HG03558 (cell line): ENCODE data around the gene EIF2D.
A peak's percentile ranks its signal among the peaks of the same experiment; 100 is the strongest.
"Not testable (repeated sequence)": the region's sequence is repeated elsewhere in the genome, so short reads cannot be mapped to it uniquely, and the experiment has no call there.

Experiments used
- ATAC-seq: cut with Tn5 transposase; IDR thresholded peaks from one replicate; pipeline ENCODE4 v1.9.1; 2021; ENCODE audit warnings: moderate number of reproducible peaks; ENCODE audit not compliant: unreplicated experiment; ENCODE audit errors: extremely low read depth

EIF2D gene

DNA sequence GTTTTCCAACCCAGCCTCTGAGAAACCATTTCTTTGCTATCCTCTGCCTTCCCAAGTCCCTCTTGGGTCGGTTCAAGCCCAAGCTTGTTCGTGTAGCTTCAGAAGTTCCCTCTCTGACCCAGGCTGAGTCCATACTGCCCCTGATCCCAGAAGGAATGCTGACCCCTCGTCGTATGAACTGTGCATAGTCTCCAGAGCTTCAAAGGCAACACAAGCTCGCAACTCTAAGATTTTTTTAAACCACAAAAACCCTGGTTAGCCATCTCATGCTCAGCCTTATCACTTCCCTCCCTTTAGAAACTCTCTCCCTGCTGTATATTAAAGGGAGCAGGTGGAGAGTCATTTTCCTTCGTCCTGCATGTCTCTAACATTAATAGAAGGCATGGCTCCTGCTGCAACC lies 23.8 kb downstream of the EIF2D start:
- ATAC-seq, result no peak

DNA sequence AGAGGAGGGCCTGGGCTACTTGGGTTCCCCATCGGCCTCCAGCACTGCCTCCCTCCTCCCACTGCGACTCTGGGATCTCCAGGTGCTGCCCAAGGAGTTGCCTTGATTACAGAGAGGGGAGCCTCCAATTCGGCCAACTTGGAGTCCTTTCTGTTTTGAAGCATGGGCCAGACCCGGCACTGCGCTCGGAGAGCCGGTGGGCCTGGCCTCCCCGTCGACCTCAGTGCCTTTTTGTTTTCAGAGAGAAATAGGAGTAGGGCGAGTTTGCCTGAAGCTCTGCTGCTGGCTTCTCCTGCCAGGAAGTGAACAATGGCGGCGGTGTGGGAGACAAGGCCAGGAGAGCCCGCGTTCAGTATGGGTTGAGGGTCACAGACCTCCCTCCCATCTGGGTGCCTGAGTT lies 24.4 kb downstream of the EIF2D start:
- ATAC-seq, result no peak

DNA sequence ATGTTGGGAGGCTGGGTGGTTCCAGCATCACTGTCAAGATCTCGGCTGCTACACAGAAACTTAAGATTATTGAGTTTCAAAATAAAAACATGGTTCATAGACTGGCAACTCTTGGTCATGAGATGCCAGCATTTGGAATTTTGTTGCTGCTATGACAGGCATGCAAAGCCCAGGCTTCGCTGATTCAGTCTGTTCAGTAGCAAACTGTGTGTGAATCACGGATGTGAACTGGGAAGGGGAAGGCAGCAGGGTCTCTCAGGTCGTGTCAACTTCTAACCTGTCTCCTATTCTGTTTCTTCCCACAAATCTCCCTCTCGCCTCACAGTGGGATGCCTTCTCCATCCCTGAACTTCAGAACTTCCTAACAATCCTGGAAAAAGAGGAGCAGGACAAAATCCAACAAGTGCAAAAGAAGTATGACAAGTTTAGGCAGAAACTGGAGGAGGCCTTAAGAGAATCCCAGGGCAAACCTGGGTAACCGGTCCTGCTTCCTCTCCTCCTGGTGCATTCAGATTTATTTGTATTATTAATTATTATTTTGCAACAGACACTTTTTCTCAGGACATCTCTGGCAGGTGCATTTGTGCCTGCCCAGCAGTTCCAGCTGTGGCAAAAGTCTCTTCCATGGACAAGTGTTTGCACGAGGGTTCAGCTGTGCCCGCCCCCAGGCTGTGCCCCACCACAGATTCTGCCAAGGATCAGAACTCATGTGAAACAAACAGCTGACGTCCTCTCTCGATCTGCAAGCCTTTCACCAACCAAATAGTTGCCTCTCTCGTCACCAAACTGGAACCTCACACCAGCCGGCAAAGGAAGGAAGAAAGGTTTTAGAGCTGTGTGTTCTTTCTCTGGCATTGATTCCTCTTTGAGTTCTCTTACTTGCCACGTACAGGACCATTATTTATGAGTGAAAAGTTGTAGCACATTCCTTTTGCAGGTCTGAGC lies 25.5 kb downstream of the EIF2D start:
- no peak for ATAC-seq

DNA sequence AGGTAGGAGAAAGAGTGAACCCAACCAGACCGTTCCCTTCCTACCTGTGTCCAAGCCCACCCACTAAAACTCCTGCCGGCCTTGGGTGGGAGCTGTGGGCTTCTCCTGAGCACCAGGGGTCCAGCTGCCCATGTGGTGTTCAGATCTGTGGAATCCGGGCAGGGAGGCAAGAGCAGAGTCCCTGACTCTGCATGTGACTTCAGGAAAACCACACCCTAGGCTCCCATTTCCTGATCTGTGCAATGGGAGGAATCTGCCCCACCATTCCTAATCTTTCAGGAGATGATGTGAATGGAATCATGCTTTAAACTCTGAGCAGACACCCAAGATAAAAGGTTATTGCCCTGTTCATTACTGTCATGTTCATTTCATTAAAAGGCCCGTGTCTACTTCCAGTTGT lies 27.6 kb downstream of the EIF2D start:
- no peak for ATAC-seq

DNA sequence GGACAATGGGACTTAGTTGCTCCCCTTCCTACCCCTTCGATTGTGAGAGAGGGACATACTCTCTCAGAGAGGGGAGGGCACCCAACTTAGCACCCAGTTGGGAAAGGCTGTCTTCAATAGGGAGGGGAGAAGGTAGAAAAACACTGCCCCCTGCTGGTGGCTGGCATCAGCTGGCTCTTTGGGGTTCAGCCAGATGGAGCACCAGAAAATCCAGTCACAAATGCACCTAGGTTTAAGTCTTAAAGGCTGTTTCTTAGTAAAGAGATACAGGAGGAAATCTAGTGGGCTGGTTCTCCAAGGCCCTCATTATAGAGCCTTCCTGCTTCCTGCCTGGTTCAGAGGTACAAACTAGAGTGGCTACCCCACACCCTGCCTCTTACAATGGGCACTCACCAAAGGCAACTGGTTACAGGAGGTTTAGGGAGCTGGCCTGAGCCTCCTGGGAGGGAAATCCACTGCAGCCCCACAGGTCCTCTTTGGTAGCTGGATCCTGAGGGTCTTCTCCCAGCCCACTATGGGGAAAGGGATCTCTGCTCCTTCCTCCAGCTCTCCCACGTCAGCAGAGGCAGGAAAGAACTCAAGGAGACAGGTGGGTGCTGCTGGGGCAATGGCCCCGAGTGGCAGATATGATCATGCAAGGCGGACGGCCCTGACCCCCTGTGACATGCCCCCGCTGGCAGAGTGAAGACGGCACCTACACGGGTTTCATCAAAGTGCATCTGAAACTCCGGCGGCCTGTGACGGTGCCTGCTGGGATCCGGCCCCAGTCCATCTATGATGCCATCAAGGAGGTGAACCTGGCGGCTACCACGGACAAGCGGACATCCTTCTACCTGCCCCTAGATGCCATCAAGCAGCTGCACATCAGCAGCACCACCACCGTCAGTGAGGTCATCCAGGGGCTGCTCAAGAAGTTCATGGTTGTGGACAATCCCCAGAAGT lies 28.3 kb downstream of the EIF2D start:
- no peak for ATAC-seq

DNA sequence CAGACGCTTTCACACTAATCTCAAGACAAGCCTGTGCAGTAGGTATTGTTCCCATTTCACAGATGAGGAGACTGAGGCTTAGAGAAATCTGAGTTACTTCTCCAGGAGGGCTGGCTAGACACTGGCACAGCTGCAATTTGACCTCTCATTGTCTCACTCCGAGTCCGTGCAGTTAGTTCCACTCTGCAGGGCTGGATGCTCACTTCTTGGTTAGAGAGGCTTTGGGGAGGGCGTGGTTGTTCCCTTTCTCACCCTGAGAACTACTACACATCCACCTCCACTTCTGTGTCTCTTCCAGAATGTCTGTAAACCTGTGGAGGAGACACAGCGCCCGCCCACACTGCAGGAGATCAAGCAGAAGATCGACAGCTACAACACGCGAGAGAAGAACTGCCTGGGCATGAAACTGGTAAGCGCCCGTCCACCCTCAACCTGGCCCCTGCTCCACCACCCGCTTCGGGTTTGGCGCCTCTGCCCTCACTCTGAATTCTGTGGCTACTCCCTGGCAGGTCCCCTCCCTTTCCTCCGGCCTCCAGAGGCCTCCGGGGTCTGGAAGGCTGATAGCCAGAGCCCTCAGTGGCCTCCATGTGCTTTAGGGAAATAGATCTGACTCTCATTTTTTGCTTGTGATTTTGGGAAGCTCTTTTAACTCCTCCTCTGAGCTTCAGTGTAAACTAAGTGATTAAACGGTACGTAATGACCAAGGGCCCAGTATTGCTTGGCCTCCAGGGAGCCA lies 29.1 kb downstream of the EIF2D start:
- no peak for ATAC-seq

DNA sequence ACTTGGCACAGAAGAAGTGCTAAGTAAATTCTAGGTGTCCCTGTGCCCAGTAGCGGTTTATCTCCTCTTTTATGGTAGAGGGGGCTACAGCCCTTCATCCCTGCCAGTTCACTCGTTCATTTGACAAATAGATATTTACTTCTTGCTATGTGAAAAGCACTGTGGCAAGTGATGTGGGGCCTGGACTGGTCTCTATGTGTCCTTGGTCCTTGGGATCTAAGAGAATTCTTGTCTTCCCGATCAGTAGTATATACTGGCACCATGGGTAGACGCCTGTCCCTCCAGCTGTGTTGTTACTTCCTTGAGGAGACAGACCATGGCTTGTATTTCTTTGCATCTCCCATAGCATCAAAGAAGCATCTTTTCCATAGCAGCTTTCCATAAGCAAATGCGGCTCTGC lies 29.7 kb downstream of the EIF2D start:
- ATAC-seq, result no peak

DNA sequence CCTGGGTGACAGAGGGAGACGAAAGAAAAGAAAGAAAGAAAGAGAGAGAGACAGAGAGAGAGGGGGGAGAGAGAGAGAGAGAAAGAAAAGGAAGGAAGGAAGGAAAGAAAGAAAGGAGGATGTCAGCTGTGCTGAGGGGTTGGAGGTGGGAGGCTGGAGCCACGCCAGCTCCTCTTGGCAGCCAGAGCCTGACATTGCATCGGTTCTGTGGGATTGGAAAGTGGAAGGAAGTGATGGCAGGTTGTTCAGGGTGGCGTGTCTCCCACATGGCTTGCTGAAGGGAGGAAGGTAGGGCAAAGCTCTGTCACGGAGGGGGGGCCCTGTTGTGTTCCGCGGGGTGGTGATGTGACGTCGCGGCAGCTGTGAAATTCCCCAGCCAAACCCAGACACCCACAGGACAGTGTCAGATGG lies 30.7 kb downstream of the EIF2D start:
- no peak for ATAC-seq

DNA sequence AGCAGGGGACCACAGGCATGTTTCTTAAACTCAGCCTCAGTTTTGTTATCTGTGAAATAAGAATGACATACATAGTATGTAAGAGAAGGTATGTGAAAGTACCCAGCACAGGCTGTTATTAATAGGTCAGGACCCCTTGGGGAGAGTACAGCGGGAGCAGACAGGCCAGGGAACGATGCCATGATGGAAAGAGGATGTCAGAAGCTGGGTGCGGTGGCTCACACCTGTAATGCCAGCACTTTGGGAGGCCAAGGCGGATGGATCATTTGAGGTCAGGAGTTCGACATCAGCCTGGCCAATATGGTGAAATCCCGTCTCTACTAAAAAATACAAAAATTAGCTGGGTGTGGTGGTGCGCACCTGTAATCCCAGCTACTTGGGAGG lies 31.2 kb downstream of the EIF2D start:
- not testable (repeated sequence) for ATAC-seq

DNA sequence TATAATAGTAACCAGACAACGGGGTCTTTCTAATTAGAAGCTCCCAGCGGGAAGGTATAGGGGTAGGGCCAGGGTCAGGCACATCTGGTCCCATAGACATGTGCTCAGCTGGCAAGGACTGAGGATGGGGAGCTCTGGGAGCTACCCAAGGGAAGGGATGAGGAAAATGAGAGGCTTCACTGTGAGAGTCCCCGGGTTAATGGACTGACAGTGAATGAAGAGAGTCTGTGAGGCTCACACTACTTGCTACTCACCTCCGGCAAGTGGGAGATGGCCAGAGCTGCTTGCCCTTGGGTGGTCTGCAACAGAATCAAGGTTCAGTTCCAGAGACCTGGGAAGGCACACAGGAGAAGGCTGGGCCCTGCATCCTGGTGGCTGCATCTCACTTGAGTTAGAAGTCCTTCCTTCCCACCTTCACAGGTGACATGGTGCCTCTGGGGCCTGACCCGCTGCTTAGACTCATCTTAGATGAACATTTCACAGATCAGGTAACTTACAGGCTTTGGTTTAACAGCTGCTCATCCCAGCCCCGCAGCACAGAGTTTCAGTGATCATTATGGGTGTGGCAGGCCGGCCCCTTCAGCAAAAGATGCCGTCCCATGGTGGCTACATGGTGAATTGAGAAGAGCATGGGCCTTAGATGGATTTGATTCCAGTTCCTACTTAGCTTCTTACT lies 31.7 kb downstream of the EIF2D start:
- ATAC-seq, result no peak

DNA sequence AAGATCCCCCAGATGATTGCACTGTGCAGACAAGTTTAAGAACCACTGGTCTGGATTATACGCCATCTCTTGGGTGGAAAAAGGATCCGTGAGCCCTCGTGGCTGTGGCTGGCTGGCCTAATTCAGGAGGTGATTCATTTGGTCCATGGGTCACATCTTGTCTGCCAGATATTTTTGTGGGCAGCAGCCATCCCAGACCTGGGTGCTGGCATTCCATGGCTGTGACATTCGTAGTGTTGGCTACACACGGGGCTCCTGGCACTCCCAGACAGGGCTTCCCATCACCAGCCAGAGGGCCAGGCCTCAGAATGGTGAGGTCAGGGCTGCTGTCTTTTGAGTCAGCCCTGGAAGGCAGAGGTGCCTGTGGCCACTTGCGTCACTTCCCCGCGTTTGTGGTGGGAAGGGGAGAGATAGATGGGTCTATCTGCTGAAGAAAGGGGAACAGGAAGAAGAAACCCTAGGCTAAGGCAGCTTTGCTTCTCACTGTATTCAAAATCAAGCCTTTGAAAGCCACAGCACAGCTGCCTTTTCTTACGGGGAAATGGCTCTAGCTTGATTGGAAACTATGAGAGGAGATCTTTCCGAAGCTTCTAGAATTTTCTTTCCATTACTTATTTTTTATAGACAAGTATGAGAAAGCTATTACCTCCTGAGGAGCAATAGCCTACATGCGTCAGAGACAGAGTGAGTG lies 32.4 kb downstream of the EIF2D start:
- peak; percentile 83 for ATAC-seq

DNA sequence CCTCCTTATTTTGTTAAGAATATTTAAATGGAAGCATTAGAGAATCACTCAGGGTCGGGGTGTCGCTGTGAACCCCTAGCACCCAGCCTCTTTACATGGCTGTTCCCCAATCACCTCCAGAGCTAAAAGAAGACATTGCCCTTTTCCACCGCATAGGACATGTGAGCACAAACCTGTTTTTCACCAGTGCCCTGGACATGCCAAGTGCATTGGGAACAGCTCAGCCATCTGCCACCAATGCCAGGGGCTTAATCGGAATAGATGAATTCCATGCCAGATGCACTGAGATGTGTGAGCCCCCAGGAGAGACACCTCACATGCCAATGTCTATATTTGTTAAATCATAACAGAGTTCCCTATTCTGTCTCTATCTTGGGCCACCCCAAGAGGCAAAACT lies 33.3 kb downstream of the EIF2D start:
- ATAC-seq, result no peak

DNA sequence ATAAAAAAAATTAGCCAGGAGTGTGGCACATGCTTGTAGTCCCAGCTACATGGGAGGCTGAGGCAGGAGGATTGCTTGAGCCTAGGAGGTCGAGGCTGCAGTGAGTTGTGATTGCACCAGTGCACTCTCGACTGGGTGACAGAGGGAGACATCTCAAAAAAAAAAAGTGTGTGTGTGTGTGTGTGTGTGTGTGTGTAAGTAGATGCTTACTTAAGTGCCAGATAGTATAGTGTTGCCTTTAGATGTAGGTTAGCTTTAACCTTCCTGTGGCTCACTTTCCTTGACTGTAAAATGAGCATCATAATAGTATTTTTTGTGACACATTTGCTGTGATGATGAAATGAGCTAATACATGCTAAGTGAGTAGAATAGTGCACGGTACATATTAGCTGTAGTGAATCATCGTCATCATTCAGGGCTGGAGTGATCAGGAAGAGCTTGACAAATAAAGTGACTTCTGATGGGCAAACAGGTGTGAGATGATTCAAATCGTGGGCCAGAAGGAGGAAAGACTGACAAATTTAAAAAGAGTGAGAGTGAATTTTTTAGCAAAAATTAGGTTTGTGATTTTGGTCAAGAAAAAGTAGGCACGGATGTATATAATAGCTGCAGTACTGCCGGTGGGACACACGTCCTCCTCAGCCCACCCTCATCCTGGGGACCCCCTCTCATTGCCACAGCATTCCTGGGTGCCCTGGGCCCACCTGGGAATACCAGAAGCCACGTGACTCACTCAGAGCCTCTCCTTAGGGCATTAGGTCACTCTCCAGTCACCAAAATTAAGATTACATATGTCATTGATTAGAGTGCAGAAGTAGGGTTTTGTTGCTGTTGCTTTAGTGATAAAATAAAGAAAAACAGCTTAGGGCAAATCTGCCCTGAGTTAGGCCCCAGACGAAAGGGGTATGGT lies 33.9 kb downstream of the EIF2D start:
- no peak for ATAC-seq

DNA sequence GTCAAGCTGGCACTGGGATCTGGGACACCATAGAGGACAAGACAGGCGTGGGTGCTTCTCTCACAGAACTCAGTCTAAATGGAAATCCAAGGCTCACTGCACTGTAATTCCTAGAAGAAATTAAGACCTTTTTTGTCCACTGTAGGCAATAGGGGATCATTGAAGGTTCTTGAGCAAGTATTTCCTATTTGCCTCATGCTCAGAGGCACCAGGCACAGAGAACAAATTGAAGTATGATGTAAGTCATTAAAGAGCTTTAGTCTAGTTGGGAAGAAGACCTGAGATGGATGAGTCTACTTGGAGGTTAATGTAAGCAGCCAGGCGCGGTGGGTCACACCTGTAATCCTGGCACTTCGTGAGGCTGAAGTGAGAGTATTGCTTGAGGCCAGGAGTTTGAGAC lies 34.6 kb downstream of the EIF2D start:
- no peak for ATAC-seq

DNA sequence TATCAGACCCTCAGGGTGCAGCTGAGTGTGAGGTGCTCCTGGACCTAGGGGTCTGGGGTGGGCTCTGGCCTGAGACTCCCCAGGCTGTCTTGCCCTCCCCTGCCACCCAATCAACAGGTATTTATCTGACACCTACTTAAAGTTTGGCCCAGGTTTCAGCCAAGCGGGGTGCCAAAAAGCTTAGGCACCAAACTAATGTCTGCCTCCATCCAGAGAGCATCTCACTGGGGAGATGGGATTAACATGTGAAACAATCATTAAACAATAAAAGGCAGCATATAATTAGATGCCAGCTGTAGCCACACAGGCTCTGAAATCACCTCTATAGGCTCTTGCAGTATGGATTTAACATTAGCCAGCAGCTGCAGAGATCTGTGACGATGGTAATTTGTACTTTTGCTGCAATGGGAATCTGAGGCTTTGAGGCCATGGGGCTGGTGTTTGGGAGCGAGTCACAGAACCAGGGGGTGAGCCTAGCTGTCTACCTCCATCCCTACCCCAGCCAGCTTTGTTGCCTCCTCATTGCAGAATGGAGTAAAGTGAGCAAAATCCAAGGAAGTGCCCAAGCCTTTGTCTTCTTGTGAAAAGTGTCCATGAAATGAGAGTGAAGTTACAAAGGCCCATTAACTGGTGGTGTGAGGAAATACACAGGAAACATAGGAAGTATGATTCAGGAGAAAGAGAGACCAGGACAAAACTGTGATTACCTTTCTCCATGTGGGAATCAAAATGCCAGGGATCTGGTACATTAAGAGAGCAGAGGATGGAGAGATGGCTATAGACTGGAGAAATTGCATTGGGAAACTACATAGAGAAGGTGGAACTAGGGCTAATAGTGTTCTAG lies 36.1 kb downstream of the EIF2D start:
- no peak for ATAC-seq

DNA sequence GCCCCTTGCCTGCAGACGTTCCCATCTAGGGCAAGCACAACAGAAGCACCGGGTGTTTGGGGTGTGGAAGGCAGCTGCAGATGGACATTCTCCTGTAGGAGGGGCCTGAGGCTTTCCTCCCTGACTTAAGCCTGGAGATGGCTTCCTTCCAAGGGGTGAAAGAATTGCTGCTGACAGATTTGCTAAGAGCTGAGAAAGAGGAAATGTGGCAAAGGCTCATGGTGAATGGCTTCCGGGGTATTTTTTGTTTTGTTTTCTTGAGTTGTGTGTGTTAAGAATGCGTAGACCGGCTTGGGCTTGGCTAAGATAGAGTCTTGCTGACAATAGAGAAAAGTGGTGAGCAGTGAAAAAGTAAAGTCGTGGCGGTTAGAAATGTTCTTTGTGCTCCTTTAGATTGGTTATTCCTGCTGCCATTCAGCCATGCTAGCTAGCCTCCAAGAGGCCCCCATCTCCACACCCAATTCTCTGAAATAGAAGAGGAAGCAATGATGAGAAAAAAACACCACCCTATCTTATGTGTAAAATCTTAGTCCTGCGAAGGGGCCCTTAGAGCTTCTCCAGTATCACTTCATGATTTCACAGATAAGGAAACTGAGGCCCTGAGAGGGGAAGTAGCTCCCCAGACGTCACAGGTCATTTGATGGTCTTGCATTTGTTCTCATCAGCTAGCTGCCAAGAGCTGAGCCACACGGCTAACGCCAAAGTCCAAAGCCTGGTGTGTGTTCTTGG lies 36.9 kb downstream of the EIF2D start:
- no peak for ATAC-seq

DNA sequence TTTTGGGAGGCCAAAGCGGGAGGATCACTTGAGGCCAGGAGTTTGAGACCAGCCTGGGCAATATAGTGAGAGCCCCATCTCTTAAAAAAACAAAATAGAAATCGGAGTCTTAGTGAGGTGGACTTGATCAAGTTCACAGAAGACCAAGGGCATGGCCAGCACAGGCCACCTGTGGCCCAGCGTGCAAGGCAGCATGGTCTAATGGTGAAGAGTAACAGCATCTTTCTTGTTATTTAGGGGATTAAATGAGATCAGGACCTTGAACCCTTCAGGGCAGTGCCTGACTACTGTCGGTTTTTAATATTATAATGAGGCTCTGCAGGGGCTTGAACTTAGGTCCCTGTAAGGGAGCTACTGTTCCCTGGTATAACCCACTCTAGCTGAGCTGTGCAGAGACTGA lies 38.5 kb downstream of the EIF2D start:
- no peak for ATAC-seq
